SHP77 (cell line): ENCODE measurements around the gene MACROH2A1.

Experiments
- DNase-seq, 2 experiments: peaks; one replicate each; lab custom pipeline; 2025; lab: John Stamatoyannopoulos, UW

Gene MACROH2A1

DNA sequence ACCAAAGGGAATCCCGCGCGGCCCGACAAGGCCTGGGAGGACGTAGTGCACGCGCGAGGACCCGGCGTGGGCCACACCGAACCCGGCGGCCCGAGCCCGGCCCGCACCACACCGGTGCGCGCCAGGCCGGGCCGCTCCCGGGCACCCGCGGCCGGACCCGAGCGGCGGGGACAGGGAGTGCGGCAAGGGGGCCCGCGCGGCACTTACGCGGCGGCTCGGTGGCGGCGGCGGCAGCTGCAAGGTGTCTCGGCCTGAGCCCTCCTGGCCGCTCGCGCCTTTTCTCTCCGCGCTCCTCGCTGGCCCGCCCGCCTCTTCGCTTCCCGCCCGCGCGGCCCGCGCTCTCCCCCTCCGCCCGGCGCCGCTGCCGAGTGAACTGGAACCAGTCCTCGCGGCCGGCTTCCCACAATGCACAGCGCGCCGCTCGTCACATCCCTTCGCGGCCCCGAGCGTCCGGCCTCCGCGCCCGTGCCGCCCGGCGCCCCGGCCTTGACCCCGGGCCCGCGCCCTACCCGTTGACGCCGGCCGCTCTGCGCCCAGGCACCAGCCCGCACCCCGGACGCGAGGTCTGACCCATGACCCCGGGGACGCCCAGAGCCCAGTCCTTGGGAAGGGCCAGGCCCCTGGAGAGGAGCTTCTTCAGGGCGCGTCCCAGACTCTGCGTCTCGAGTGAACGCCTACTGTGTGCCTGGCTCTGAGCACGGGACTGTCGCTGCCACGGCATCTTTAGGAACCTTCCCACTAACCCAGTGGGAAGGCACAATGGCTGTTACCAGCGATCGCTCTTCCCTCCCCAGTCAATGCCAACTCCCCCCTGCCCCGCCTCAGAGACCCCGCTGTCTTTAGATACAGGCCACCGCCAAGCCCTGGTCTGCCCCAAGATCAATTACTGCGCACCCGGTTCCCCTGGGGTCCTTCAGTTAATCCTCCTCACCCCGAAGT lies at the start of gene MACROH2A1:
TSS of gene MACROH2A1 (minus strand) at position 377 of the 939 bp plus-strand sequence. CDS start 10,138 bp downstream, outside the sequence.
- peak; percentile 64 to 85 for DNase-seq

DNA sequence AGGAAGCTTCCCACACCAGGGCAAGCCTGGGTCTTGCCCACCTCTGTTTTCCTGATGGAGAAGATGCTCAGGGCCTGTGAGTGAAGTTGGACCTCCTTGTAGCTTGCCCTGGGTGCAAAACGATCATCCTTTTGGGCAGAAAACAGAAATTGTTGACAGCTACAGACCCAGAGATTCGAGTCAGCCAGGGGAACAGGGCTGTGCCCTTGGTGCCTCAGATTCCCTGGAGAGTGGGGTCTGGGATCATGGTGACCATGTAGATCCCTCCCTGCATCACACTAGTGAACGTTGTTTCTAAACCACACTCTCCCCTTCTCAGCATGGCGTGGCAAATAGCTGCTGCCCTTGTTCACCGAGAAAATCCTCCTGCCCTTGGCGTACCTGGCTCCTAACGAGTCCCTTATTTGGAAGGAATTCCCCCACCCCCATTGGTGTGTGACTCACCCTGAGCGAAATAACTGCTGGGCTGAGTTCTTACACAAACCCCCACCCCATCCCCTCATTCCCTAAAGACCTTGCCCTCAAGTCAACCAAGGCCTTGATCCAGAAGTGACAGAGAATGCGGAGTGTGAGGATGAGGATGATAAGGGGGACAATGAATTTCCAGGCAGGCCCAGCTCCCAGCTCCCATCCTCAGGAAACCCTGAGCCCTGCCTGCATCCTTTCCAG lies 49.2 kb upstream of the MACROH2A1 start:
- no peak for DNase-seq

DNA sequence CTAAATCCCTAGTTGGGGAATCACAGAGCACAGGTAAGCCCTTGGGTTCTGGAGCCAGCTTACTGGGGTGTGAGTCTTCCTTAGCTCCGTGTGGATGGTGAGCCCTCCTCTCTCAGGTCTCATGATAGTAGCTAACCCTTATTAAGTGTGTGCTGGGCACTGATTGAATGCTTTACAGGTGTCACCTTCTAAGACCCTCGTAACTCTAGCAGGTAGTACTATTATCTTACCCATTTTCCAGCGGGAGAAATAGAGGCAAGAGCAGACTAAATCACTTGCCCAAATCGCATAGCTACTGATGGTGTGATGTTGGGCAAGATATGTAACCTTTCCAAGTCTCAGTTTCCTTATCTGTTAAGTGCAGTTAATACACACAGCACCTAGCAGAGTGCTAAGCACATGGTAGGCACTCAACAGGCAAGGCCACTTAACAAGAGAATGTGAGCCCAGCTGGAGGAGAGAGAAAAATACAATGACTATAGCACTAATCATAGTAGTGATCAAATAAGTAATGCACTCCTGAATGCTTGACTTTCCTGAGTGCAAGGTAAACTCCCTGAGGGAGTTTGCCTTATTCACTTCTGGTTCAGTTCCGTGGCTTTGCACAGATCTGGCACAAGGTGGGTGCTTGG lies 48.4 kb upstream of the MACROH2A1 start, which contains the start of gene DCANP1:
TSS of gene DCANP1 (minus strand) at position 51 of the 632 bp plus-strand sequence. CDS start 240 bp downstream, outside the sequence.
- DNase-seq: no peak

DNA sequence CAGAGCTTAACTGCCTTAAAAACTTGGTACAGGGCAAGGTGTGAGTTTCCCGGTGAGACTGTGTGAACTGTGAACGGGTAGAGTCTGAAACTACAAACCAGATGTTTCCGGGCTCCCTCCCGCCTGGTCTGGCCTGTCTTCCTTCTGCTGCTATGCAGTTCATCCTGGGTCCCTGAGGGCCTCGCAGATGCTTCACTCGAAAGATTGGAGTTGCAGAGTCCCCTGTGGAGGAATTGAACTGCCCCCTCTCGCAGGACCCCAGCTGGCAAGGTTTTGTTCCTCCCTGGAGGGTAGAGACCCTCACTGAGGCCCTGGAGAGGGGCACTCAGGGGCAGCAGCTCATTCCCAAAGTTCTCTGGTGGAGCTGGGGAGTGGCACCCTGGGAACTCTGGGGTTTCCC lies 47.6 kb upstream of the MACROH2A1 start:
- DNase-seq: no peak

DNA sequence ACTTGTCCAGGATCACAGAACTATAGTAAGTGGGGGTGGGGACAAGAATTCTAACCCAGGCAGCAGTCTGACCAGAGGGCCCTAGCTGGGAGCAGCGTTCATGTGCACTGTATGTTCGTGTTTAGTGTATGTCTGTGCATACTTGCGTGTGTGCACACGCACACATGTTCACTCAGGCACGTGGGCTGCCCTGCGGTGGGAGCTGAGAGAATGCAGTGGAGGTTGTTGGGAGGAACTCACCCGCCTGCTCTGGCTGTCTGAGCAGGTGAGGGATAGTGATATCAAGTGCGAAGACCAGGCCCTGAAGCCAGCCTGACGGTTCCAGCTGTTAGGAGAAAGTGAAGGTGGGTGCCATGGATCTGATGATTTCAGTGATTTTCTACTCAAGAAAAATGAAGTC lies 47.2 kb upstream of the MACROH2A1 start:
- DNase-seq: no peak

DNA sequence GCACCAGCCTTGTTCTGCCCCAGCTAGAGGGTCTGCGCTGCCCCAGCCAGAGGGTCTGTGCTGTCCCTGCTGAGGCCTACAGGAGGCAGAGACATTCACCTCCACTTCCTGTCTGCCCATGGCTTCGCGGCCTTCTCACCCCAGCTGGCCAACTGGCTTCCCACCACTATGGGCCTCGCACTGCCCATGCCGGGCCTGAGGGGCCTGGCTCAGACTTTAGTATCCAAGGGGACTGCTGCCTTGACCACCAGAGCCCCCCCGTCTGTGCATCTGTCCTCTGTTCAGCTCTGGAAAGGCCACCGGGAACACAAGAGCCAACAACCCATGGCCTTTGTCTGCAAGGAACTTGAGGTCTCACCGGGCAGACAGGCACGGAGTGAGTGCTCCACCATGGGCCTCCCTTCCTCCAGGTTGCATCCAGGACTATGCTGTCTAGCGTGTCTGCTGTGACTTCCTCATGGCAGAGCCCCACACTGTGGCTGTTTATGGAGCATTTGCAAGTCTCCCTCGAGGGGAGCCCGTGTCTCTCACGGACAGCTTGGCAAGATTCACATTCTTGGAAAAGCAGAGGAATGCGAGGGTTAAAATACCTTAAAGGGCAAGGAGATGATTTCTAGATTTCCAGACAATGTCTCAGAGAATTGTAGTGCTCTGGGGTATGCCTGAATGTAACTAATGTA lies 46.4 kb upstream of the MACROH2A1 start:
- no peak for DNase-seq

DNA sequence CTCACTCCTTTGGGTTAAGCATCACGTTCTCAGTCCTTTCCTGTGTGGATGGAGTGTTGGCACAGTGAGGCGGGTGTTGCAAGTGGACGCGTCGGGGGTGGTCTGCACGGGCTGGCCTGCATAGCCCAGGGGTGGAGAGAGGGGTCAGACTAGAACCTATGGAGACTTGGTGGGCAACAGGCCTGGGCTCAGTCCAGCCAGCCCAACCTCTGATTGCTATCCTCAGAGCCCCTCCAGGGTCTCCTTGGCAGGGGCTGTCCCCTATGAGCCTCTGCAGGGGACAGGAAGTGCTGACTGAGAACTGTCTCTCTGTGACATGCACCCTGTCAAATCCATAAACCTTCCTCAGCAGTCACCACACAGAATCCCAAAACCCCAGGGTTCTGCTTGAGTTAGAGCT lies 45.9 kb upstream of the MACROH2A1 start:
- no peak for DNase-seq

DNA sequence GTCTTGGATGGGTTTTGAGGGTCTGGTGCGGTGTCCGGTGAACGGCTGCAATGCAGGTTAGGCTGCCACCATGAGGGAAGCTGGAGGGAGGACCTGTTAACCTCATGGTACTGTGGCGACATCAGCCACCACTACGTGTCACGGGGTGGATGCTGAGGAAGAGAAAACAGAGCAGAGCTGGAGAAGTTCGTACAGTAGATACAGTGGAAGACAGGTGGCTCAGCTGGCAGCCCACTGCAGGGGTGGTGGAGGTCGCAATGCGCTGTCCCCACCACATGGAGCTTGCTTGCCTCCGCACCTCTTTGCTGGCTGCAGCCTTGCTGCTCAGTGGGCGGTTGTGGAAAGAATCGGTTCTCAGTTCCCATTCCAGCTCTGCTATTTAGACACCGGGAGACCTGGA lies 45.3 kb upstream of the MACROH2A1 start:
- DNase-seq: no peak

DNA sequence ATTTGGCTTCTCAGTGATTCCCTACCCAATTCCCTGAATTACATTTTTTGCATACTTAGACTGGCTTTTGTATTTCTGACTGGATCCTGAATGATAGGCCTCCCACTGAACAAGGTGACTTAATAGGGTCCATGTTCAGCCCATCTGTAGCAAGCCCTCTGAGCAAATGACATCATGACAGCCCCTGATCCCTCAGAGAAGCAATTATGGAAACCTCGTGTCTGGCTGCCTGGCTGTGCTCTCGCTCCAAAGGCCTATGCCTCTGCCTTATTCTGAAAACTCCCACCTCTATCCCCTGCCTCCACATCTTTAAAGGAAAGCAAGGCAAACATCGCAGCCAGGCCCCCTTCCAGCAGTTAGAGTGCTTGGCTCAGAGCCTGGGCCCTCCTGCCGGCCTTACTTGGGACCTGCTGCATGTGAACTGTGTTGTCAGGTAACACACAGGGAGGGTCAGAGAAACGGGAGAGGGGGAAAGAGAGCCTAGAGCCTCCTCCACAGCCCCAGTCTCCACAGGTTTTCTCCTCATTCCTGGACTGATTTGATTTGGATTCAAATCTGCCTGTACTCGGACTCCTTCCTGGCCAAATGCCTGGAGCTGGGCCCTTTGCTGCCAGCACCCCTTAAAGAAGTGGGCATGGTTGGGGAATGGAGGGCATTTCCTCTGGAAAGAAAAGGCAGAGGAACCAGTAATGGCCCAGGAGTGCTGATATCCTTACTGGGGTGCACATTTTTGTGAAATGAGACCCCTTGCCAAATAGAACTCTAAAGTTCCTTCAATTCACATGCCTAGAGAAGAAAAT lies 44.3 kb upstream of the MACROH2A1 start:
- no peak for DNase-seq

DNA sequence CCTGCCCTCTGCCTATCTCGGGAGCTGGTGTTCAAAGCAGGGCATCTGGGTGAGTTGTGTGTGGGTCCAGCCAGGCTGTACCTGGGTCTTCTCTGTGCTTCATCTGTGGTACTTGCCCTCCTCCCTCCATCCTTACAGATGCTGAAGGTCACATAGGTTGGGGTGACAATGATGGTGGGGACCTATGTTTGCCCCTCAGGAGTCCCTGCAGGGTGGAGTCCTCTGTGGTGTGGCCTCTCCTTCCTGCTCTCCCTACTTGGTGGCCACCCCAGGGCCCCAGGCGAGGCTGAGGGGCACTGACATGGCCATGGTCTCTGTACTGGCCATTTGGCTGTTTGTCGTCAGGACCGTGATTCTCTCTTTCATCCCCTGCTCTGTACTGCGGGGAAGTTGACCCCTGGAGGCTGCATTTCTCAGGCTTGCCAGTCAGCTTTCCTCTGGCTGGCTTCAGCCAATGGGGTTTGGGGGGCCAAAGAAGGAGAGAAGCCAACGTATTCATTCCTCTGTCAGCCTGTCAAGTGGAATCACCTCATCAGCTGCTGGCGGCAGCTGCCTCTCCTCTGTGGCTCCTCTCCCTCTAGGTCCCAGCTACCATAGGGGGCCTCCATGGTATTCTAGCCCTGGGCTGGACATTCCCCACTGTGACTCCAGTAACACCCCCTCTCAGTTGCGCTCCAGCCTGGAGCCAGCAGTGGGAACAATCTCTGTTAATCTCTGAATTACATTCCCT lies 43.6 kb upstream of the MACROH2A1 start:
- no peak for DNase-seq

DNA sequence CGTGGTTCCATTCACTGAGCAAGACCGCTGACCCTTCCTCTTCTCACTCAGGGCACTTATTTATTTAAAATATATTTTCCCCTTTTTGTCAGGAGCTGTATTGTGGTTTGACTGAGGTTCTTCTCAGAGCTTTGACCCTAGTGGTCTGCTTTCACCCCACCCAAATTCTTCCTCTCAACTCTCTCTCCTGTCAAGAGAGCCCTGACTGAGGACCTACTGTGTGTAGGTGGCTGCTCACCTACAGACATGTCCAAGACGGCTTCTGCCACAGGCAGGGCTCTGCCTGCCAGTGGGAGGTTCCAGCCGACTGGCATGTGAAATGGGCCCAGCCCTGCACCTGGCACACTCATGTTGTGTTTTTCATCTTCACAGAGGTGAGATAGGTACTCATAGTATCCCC lies 42.9 kb upstream of the MACROH2A1 start:
- no peak for DNase-seq

DNA sequence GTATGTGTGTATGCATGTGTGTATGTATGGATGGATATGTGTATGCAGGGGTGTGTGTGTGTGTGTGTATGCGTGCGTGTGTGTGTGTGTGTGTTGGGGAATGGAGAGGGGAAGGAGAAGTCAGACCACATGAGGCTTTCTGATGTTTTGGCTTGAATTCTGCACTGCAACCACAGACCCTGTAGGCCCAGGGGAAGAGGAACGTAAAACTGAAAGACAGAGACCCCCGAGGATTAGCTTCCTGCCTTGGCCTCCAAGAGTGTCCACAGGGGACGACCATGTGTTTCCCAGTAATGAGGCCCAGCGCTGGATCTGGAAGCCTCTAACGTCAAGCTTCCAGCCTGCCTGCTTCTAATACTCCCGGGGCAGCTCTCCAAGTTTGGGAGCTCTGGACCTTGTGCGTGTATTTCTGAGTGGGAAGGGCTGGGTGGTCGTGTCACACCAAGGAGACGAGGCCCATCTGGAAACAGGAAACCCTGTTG lies 42.4 kb upstream of the MACROH2A1 start:
- no peak for DNase-seq

DNA sequence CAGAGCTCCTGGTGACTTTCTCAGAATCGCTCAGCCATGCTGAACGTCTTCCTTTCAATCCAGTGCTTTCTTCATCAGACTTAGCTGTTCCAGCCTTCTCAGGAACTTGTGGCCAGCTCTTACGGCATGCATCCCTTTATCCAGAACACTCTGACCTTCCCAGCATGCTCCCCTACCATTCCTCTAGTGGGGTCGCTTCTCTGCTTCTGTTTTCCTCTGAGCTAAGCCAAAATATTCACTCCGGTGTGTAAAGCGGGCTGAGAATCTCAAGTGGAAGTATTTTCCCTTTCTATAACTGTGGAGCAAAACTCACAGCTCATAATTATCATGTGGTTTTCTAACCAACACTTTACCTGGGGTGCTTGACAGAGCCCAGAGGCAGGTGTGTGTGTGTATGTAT lies 41.9 kb upstream of the MACROH2A1 start:
- DNase-seq: no peak

DNA sequence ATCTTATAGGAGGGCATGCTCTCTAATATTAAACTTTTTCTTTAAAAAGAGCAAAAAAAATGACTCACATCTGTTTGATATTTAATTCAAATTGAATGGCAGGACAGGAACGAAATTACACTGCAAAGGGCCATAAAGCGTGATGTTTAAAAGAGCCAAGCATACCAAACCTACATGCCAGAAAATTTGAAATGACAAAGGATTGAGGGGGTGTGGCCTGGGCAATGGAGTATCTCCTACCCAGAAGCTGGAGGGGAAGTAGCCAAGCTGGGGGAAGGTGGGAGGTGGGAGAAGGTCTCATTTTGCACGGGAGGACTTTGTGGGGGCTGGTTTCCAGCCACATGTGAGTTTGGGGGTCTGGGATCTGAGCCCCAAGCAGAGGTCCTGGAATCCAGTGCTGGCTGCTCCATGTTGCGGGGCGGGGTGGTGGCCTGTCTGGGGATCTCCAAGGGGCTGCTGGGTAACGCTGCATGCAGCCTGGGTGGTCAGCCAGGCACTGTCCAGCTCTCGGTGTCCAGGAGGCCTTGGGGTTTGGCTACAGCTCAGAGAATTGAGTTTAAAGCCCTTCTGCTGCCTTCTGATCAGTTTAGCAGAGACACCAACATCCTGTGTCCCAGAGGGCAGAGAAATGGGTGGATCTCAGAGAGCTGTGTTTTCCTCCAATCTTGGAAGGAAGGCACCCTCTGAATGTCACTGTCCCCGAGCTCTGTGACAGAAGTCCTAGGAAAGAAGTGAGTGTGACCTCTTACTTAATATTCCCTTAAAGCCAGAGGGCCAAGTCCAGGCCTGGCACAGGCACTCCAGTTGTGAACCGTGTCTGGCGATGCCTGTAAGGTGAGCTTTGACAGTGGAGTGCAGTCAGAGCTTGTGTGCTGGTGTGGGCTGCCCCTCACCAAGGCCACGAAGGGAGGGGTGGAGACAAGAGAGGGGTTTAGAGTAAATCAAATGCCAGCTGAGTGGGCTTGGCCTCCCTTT lies 40.5 kb upstream of the MACROH2A1 start:
- no peak for DNase-seq

DNA sequence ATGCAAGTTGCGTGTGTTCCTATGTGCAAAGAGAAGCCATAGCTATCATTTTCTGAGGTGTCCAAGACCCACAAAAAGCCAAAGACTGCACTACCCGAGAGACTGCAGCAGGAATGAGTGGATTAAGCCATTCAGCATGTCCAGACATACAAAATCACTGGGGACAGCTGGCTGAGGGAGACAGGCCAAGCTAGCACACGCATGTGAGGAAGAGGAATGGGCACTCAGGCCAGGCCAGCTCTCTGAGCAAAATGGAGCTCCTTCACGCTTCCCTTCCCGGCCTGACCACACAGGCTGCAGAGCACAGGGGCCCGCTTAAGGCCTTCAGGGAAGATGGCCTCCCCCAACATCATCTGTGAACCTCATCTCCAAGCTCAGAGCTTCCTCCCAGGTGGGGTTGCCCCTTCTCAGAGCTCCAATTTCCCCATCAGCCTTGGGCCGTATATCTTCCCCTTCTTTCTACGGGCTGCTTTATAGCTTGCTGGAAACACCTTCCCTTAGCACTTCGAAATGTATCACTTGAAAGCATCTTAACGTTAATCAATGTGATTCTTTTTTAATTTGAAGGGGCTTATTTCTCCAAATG lies 39.7 kb upstream of the MACROH2A1 start:
- DNase-seq: no peak

DNA sequence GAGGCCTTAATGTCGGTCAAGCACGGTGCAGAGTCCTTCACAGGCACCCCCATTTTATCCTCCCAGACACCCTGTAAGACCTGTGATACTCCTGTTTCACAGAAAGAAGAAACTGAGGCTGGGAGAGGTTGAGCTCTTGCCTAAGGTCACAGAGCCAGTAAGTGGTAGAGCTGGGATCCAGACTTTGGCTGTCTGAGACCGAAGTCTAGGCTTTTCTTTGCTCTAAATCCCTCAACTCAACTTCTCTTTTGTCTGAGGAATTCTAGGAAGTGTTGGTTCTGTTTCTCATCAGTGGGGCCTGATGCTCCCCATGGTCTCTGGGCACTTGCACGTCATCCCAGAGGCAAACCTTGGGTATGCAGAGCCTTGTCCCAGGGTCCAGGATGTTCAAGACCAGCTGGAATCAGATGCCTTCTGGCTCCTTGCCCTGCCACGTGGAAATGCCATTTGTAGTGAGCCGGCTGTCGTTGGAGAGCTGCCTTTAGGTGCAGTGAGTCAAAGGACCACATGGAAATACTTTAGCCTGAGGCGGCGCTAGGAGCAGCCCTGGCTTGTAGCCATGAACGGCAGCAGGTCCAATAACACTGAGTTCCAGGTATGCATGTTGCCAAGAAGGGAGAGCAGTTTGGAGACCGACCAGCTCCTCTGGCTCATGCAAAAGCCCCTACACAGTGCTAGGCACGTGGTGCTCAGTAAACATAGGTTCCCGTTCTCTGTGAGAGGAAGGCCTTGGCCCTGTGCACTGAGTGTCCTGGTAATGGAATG lies 38.9 kb upstream of the MACROH2A1 start:
- DNase-seq: peak; percentile 7 to 28

DNA sequence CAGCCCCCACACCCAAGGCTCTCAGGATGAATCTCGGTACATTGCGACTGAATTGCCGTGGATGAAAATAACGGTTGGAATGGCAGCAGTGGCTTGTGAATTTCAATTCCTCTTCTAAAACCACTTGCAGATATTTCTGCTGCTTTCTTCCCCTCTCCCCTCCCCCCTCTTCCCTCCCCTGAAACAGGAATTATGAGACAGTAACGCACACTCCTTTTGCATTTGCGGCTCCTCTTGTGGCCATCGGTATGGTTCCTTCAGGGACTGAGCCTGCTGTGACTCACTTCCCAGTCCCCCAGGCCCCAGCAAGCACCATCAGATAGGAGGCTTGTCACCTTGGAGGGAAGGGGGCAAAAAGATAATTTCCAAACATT lies 38.4 kb upstream of the MACROH2A1 start:
- DNase-seq: no peak

DNA sequence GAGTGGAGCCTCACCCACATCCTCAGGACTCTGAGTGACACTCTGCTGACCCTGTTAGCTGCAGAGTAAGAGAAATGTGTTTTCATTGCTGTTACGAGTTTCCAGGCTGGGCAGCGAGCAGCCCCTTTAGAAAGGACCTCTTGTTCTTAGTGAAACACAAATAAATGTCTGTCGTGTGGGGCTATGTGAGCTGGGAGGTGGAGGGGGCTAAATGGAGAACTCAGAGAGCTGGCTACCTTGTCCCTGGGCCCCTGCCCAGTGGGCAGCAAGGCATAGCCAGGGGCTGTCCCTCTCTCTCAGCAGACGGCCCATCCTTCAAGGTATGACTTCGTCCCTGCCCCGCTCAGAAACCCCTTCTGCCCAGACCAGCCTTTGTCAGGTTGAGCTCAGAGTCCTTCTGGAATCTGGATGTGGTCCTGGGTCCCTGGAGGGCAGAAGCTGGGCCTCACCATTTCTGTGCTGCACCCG lies 38.0 kb upstream of the MACROH2A1 start:
- DNase-seq: no peak
